ACC112 (cell line): Measurements from ENCODE around the gene MAST4.

Experiments used
- H2AFZ ChIP-seq: fragments of 200-600 bp; sonication (generic); one replicate; pipeline ENCODE4 v1.6.0; 2017; ENCODE audit warnings: antibody characterized with exemption, low read length; ENCODE audit not compliant: unreplicated experiment
- H3K27ac ChIP-seq: fragments of 200-600 bp; sonication (generic); 2 replicates; pipeline ENCODE4 v1.5.1; 2014; ENCODE audit warnings: low read depth, mild to moderate bottlenecking, antibody characterized with exemption, low read length, moderate library complexity
- H3K27me3 ChIP-seq: fragments of 200-600 bp; sonication (generic); 2 replicates; pipeline ENCODE4 v1.6.1; 2014; ENCODE audit warnings: mild to moderate bottlenecking, antibody characterized with exemption, low read length, moderate library complexity, mixed read lengths; ENCODE audit not compliant: insufficient read depth
- H3K36me3 ChIP-seq: fragments of 200-600 bp; sonication (generic); 2 replicates; pipeline ENCODE4 v1.6.1; 2016; ENCODE audit warnings: mild to moderate bottlenecking, antibody characterized with exemption, low read length, moderate library complexity, mixed read lengths; ENCODE audit not compliant: insufficient read depth
- H3K4me1 ChIP-seq: fragments of 200-600 bp; sonication (generic); one replicate; pipeline ENCODE4 v1.6.1; 2016; ENCODE audit warnings: low read length, mixed read lengths; ENCODE audit not compliant: insufficient read depth, unreplicated experiment, control insufficient read depth
- H3K4me3 ChIP-seq: fragments of 200-600 bp; sonication (generic); 2 replicates; pipeline ENCODE4 v1.5.1; 2014; ENCODE audit warnings: mild to moderate bottlenecking, low read depth, low read length
- H3K79me2 ChIP-seq: fragments of 200-600 bp; sonication (generic); one replicate; pipeline ENCODE4 v1.6.0; 2016; ENCODE audit warnings: low read length; ENCODE audit not compliant: control insufficient read depth, unreplicated experiment, insufficient read depth

Gene MAST4

DNA sequence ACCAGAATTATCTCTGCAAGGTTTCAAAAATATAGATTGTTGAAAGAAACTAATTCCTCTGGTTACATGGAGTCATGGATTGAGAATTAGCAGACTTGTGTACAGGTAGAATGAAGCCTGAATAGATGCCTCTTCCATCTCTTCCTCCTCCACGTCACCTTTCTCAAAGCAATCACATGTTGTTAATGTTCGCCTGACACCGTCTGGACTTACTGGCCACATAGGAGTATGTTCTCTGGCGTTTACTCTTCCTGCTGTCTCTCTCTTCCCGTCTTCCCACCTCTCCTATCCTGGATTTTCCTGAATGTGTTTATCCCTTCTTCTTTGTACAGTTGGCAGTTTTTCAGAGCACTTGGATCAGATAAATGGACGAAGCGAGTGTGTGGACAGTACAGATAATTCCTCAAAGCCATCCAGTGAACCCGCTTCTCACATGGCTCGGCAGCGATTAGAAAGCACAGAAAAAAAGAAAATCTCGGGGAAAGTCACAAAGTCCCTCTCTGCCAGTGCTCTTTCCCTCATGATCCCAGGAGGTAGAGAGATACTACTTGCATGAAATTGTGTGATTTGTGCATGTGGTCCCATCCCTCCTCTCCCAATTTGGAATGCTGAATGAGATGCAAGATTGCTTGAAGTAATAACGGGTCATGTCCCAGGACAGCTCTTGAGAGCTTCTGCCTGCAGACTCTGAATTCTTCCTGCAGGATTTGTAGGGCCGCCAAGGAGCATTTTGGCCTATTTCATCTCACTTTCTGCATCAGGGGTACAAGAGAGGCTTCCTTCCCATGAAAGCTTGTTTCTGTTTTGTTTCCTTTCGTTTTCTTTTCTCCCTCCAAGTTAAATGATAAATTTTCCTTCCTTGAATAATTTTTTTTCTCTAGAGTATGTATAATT is 553.1 kb downstream of the MAST4 start:
- H3K36me3 ChIP-seq: peaks cover 2% of the 10 kb centered on the region; the same call in 1 of the 2 replicates
- H3K27ac ChIP-seq: no peak overlapping the region
- H3K79me2 ChIP-seq: no peaks in the 10 kb centered on the region
- peak overlapping the region; percentile 80 for H2AFZ ChIP-seq
- no peaks in the 10 kb centered on the region for H3K27me3 ChIP-seq
- peak overlapping the region; percentile 77 for H3K4me3 ChIP-seq
- H3K4me1 ChIP-seq: peaks cover 4% of the 10 kb centered on the region

DNA sequence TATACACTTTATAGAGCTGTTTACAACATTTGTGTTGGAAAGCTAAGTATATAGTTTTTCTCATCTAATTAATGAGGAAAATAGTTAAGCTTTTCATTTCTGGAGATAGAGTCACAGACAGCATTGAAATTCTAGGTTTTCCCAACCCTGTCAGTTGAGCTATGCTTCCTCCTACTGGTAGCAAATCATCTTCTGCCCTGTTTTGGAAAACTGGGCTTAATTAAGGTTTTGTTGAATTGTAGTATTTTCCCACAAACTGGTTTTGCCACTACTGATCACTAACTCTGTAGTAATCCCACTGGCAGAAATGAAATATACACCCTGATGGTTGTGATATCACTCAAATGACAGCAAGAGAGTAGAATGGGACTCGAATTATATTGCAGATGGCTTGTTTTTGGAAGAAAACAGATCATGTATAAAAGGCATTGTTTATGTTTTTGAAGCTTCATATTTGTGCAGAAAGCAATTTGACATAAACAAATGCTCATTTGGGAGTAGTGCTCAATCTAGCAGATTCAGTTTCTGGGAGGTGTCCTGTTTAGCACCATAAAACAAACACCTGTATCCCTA is 553.8 kb downstream of the MAST4 start:
- Histone ChIP-seq H3K79me2 (no peaks in the 10 kb centered on the region), H3K4me3 (peak overlapping the region; percentile 77), H3K27ac (no peak overlapping the region), H3K4me1 (peaks cover 4% of the 10 kb centered on the region), H3K27me3 (no peaks in the 10 kb centered on the region), H2AFZ (peak overlapping the region; percentile 80), H3K36me3 (peaks cover 2% of the 10 kb centered on the region; the same call in 1 of the 2 replicates)

DNA sequence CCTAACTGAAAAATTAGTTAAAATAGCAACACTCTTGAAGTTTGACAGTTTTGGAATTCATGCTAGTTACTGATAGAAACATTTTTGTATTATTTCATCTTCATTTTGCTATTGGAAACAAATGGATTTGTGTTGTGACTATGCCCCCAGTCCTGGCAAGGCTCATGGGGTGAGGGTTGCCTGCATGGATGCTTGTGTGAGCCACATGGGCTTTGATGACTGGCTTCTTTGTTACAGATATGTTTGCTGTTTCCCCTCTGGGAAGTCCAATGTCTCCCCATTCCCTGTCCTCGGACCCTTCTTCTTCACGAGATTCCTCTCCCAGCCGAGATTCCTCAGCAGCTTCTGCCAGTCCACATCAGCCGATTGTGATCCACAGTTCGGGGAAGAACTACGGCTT is 556.2 kb downstream of the MAST4 start:
- no peak overlapping the region for H2AFZ ChIP-seq
- H3K79me2 ChIP-seq: no peaks in the 10 kb centered on the region
- no peak overlapping the region for H3K4me3 ChIP-seq
- no peak overlapping the region for H3K27ac ChIP-seq
- peaks cover 4% of the 10 kb centered on the region for H3K4me1 ChIP-seq
- H3K27me3 ChIP-seq: no peaks in the 10 kb centered on the region
- H3K36me3 ChIP-seq: no peaks in the 10 kb centered on the region

DNA sequence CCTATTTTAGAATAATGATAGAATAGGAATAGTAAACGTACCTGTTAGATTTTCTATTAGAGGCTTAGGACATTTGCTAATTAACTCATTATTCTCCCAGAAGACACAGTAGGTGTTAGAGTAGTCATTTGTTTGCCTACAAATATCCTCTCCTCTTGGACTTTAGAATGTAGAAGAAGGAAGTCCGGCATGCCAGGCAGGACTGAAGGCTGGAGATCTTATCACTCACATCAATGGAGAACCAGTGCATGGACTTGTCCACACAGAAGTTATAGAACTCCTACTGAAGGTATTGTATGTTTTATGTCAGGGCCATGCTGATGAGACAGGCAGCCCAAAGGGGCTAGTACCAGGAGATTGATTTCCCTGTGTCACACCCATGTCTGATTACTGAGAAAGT is 557.1 kb downstream of the MAST4 start:
- peaks cover 4% of the 10 kb centered on the region for H3K4me1 ChIP-seq
- H3K4me3 ChIP-seq: no peak overlapping the region
- no peak overlapping the region for H3K27ac ChIP-seq
- H3K36me3 ChIP-seq: no peaks in the 10 kb centered on the region
- H3K27me3 ChIP-seq: no peaks in the 10 kb centered on the region
- no peaks in the 10 kb centered on the region for H3K79me2 ChIP-seq
- no peak overlapping the region for H2AFZ ChIP-seq

DNA sequence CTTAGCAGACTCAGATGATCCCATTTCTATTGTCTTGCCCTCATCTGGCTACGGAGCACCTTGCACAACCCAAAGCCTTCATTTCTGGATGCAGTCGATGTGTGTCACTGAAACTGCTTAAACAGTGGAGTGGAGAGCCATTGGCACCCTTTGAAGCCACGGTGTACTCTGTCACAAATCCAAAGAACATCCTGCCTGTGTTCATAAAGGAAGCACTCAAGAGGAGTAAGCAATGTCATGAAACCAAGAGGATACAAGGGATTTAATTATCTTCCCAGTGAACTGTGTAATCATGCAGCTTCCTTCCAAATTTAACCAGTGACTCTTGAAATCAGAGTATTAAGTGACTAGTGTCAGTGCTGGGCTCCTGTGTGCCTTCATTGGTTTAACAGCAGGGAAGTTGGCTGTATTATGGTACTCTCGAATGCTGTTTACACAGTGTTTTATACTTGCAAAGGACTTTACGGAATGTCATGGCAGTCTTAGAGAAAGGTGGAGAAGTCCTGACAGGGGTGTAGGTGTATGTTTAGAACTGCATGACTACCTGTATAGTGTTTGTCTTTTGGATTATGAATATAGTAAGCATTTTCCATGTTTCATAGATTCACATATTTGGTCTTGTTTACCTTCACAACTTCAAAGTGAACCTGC is 558.5 kb downstream of the MAST4 start:
- H3K4me3 ChIP-seq: no peak overlapping the region
- H3K36me3 ChIP-seq: no peaks in the 10 kb centered on the region
- H3K27me3 ChIP-seq: no peaks in the 10 kb centered on the region
- no peak overlapping the region for H3K27ac ChIP-seq
- H3K4me1 ChIP-seq: no peaks in the 10 kb centered on the region
- H3K79me2 ChIP-seq: no peaks in the 10 kb centered on the region
- H2AFZ ChIP-seq: no peak overlapping the region

DNA sequence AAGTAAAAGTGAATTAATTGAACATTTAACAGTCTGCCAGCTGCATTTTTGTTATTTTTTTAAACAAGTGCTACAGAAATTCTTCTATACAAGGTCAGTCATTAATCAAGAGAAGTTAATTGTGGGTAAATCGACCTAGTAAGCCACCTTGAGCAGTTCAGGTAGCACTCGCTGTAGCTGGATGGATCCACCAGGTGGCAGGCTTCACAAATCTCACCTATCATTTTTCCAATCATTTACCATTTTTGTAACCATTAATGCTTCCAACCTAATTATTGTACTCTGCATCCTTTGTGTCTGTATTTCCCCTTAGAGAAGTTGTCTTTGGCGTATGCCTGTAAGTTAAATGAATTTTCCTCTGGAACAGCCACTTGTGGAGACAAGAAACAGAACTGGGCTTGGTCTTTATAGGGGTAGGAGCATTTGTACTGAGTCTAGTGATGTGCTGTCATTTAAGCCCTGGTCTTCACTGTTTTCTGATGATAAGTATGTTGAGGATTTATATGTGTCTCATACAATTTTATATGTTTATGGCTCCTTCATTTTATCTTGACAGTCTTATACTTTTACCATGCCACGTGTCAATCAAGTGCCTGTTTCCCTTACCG is 560.9 kb downstream of the MAST4 start:
- no peak overlapping the region for H2AFZ ChIP-seq

DNA sequence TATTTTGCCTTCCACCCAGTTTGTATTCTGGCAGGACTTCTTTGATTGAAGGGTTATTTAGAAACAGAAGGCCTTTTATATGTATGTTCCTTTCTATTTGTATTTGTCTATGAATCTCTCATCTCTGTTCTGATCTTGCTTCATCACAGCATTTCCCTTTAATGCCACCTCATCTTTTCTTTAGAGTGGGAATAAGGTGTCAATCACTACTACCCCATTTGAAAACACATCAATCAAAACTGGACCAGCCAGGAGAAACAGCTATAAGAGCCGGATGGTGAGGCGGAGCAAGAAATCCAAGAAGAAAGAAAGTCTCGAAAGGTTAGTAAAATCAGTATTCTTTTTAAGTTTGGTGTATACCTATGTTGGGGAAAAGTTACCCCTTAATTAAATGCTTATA is 564.1 kb downstream of the MAST4 start:
- H3K27me3 ChIP-seq: no peaks in the 10 kb centered on the region
- no peak overlapping the region for H2AFZ ChIP-seq
- no peaks in the 10 kb centered on the region for H3K79me2 ChIP-seq
- peaks cover 13% of the 10 kb centered on the region for H3K4me1 ChIP-seq
- H3K27ac ChIP-seq: no peak overlapping the region
- no peak overlapping the region for H3K4me3 ChIP-seq
- H3K36me3 ChIP-seq: no peaks in the 10 kb centered on the region

More for the DNA sequence above, 560.9 kb downstream of the MAST4 start:
- H3K36me3 ChIP-seq: no peaks in the 10 kb centered on the region
- no peak overlapping the region for H3K27ac ChIP-seq
- H3K4me3 ChIP-seq: no peak overlapping the region
- H3K4me1 ChIP-seq: peaks cover 13% of the 10 kb centered on the region
- H3K79me2 ChIP-seq: no peaks in the 10 kb centered on the region
- H3K27me3 ChIP-seq: no peaks in the 10 kb centered on the region

DNA sequence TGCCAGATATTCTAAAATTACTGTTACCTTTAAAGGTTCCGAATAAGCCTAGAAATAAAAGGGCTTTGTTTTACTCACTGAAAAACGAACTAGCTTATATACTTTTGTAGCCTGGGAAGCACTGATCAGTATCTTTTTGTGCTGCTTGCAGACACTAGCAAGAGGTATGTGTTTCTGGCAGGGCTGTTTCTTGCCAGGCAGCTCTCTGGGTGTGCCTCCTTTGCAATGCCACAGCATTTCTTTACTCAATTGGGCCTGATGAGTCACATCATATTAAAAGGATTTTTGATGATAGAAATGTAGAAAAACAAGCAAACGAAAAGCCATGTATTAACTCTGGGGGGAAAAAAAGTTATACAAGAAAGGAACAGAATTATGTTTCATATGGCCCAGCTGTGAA is 564.8 kb downstream of the MAST4 start:
- Histone ChIP-seq H3K4me3 (no peak overlapping the region), H3K27me3 (no peaks in the 10 kb centered on the region), H3K79me2 (no peaks in the 10 kb centered on the region), H2AFZ (no peak overlapping the region), H3K36me3 (no peaks in the 10 kb centered on the region), H3K4me1 (peaks cover 13% of the 10 kb centered on the region), H3K27ac (no peak overlapping the region)

DNA sequence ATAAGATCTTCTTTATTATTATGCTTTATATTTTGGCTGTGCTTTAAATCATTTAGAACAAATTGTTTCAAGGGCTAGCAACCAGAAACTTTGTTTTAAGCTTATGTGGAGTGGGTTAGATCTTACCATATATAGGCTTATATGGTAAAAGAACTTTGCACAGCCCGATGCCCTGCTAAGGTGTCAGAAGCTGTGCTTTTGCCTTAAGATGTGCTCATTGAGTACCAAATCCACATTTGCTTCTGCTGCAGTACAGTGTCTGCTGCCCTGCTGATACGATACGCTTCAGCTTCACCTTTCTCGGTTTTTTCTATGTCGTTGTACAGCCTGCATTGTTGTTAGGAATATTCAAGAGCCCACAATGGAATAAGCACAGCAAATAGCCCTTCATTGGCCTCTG is 565.6 kb downstream of the MAST4 start:
- no peaks in the 10 kb centered on the region for H3K79me2 ChIP-seq
- H3K27ac ChIP-seq: no peak overlapping the region
- peaks cover 18% of the 10 kb centered on the region for H3K4me1 ChIP-seq
- H3K36me3 ChIP-seq: no peaks in the 10 kb centered on the region
- H3K27me3 ChIP-seq: no peaks in the 10 kb centered on the region
- H2AFZ ChIP-seq: no peak overlapping the region
- H3K4me3 ChIP-seq: no peak overlapping the region

DNA sequence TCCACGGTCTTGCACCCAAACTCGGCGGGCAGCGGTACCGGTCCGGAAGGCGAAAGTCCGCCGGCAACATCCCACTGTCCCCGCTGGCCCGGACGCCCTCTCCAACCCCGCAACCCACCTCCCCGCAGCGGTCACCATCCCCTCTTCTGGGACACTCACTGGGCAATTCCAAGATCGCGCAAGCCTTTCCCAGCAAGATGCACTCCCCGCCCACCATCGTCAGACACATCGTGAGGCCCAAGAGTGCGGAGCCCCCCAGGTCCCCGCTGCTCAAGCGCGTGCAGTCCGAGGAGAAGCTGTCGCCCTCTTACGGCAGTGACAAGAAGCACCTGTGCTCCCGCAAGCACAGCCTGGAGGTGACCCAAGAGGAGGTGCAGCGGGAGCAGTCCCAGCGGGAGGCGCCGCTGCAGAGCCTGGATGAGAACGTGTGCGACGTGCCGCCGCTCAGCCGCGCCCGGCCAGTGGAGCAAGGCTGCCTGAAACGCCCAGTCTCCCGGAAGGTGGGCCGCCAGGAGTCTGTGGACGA is 567.1 kb downstream of the MAST4 start:
- H2AFZ ChIP-seq: no peak overlapping the region
- H3K36me3 ChIP-seq: no peaks in the 10 kb centered on the region
- no peaks in the 10 kb centered on the region for H3K27me3 ChIP-seq
- peaks cover 18% of the 10 kb centered on the region for H3K4me1 ChIP-seq
- H3K4me3 ChIP-seq: no peak overlapping the region
- no peaks in the 10 kb centered on the region for H3K79me2 ChIP-seq
- H3K27ac ChIP-seq: no peak overlapping the region
